ENCODE measurements around the gene ARL15. TPM values are rescaled to one million over a fixed set of nuclear protein-coding genes. Genes with fewer than 3 reads are reported as not detected.

The ARL15 gene
- total and polyA plus RNA-seq, 2 donors (not counting 3 experiments of a cell fraction or from before 2014, with no cell fraction given): 11.9 to 24.4 TPM

GRCh38 chr5:53984971-53985370 is 325.4 kb downstream of the ARL15 start:
- H4K20me1 ChIP-seq (replicated peaks; ENCODE audit: control insufficient read depth, extremely low read depth, insufficient read depth, low read length): no peaks in the 10 kb centered on the region
- no peaks in the 10 kb centered on the region for H3K4me1 ChIP-seq (ENCODE audit: control insufficient read depth, extremely low read depth, insufficient read depth, low read length)
- intact Hi-C loops (cut with micrococcal nuclease): no loop called here
- no peaks in the 10 kb centered on the region for H3K9me1 ChIP-seq (replicated peaks; ENCODE audit: control insufficient read depth, extremely low read depth, insufficient read depth, low read length)
- H3K9me3 ChIP-seq (replicated peaks; ENCODE audit: control insufficient read depth, insufficient read depth, low read length): no peaks in the 10 kb centered on the region
- no peak overlapping the region for H3K4me2 ChIP-seq (ENCODE audit: insufficient read depth, low read length)
- BruUV-seq (replicated peaks): no TSS peak
- FAIRE-seq (no peak), DNase-seq (ENCODE audit: low read depth, low spot score) (no peak)
- no peak overlapping the region for H3K27ac ChIP-seq (ENCODE audit: insufficient read depth, low read depth, low read length)
- H3K4me3 ChIP-seq (replicated peaks in 1 of 3; ENCODE audit: insufficient read depth in 1 of 3, low read depth in 1 of 3, low read length in 3 of 3): no peak overlapping the region
- no peaks in the 10 kb centered on the region for H3K27me3 ChIP-seq (ENCODE audit: control insufficient read depth in 2 of 2, insufficient read depth in 2 of 2, low read length in 2 of 2)
- POLR2A ChIA-PET: no interaction called here
- no peak overlapping the region for H2AFZ ChIP-seq (ENCODE audit: low read depth, low read length)
- no peak overlapping the region for H3K9ac ChIP-seq (replicated peaks; ENCODE audit: extremely low read depth, insufficient read depth, low read length)
- TF ChIP-seq POLR2A (IDR thresholded peaks at IDR 0.05; ENCODE audit: low read depth, low read length) (no peak), POLR2AphosphoS5 (IDR thresholded peaks at IDR 0.05; ENCODE audit: insufficient read depth, low read depth, low read length) (no peak), JUN (IDR thresholded peaks at IDR 0.05; ENCODE audit: borderline replicate concordance, insufficient read depth, insufficient read length, low read depth) (no peak), GATA2 (IDR thresholded peaks at IDR 0.05; ENCODE audit: insufficient read depth, insufficient read length, low read depth, low read length) (no peak), MAX (IDR thresholded peaks at IDR 0.05; ENCODE audit: insufficient read depth, insufficient read length) (no peak), FOS (IDR thresholded peaks at IDR 0.05; ENCODE audit: borderline replicate concordance, insufficient read depth, low read length) (no peak), EZH2 (IDR thresholded peaks at IDR 0.05; ENCODE audit: borderline replicate concordance, low read depth, low read length, severe bottlenecking) (no peak), MYC (IDR thresholded peaks at IDR 0.05; ENCODE audit: low read depth, low read length) (no peak), CTCF (IDR thresholded peaks at IDR 0.05; ENCODE audit: extremely low read depth in 1 of 2, insufficient read depth in 1 of 2, low read depth in 1 of 2, low read length in 2 of 2) (no peak)
- no peaks in the 10 kb centered on the region for H3K36me3 ChIP-seq (ENCODE audit: control insufficient read depth in 2 of 2, extremely low read depth in 1 of 2, insufficient read depth in 2 of 2, low read length in 2 of 2)
- no peaks in the 10 kb centered on the region for H3K79me2 ChIP-seq (ENCODE audit: control insufficient read depth, insufficient read depth, low read length)
- CTCF ChIA-PET: no interaction called here
- dilution Hi-C loops (cut with MboI; ENCODE audit: extremely low pct_ligation_motif_present, low sequenced_read_pairs): no loop called here

All from endothelial cell of umbilical vein (primary cell).